RKO (cell line): ENCODE measurements around the gene P2RY14.
A peak's percentile ranks its signal among the peaks of the same experiment; 100 is the strongest.
"Not testable (repeated sequence)": the region's sequence is repeated elsewhere in the genome, so short reads cannot be mapped to it uniquely, and the experiment has no call there.

Source experiments
- DNase-seq: peaks from one replicate; pipeline ENCODE4 v3.0.0-alpha.2; 2016; ENCODE audit warnings: low spot score

Gene P2RY14

GRCh38 chr3:151178208-151178845, 100.0 kb downstream of the P2RY14 start:
- no peak for DNase-seq

DNA sequence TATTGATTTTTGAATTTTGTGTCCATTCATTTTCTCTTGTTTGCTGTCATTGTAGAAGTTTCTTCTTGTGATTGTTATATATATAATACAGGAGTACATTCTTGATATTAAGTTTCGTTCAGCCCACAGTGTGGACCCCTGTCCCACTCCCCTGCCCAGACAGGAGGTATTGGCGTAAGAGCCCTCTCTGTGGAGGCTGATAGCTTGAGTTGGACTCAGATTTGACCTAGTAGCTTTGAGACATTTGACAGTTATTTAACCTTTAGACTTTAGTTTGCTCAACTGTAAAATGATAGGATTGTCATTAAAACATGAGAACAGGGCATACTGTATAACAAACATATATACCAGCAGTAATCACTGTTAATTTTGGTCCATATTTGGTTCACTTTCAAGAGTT, 102.4 kb downstream of the P2RY14 start:
- DNase-seq: no peak

DNA sequence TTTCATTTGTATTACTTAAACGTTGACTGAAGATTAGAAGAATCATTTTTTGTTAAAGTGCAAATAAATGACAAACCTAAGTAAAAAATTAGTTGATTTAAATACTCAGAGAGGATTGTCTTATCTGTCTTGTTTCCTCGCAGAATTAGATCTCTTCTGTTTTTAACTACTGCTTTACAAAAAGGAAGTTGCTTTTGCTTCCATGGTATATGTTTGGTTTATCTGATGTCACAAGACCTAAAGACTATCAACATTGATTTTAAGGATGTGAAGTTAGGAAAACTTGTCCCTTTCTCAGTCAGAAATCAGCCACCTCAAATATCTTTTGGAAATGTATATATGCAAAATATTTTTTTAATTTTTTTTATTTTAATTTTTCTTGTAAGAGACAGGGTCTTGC, 104.0 kb downstream of the P2RY14 start:
- no peak for DNase-seq

- DNase-seq: no peak
Observed at GRCh38 chr3:151171145-151171757, 107.1 kb downstream of the P2RY14 start.

- not testable (repeated sequence) for DNase-seq
Observed at GRCh38 chr3:151169948-151170679, 108.2 kb downstream of the P2RY14 start.

DNA sequence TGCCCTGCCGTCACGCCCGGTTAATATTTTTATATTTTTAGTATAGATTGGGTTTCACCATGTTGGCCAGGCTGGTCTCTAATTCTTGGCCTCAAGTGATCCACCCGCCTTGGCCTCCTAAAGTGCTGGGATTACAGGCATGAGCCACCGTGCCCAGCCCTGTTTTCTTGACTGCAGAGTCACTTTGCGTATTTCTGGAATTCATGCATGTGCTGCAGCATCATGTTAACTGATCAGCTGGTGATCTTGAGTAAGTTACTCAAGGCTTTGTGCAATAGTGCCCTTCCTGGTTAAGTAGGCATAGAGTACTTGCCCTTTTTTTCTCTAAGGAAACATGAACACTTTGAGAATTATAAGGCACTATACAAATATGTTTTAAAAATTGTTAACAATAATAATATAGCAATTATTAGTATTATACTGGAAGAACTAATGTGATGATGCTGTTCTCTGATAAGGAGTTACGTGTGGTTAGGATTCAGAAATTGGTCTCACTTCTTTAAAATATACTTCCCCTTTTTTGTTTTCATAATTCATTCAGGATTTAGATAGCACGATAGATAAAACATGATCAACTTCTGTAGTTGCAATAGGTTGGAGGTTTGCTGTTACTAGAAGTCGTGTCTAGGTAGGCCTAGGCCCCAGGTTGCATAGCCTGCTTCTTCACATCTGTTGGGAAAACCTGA, 108.9 kb downstream of the P2RY14 start:
- no peak for DNase-seq

GRCh38 chr3:151168269-151169094, 109.9 kb downstream of the P2RY14 start:
- peak; percentile 64 for DNase-seq

GRCh38 chr3:151166161-151166560, 112.2 kb downstream of the P2RY14 start:
- DNase-seq: no peak

DNA sequence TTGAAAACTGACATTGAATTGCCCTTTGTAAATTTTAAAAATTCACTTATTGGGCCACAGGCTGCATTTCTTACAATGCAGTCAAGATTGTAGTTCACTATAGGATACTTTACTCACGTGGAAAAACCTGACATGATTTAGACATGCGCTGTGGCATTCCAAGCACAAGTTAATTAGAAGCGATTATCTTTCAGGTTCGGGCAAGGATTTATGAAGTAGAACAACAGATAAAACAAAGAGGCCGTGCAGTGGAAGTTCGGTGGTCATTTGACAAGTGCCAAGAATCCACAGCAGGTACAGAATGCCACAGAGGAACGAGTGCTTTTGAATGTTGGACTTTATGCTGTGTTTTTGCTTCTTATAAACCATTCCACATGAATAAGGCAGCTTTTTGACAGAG, 113.1 kb downstream of the P2RY14 start:
- no peak for DNase-seq
